SH-SY5Y (cell line): ENCODE results near the gene ISL1.

Experiments
- GATA2 ChIP-seq: IDR thresholded peaks from 2 replicates; pipeline ENCODE4 v1.6.1; 2011; ENCODE audit warnings: mild to moderate bottlenecking, low read depth, low read length
- GATA3 ChIP-seq: IDR thresholded peaks from 2 replicates; pipeline ENCODE4 v1.6.1; 2011; ENCODE audit warnings: low read depth, mild to moderate bottlenecking, low read length, moderate library complexity

DNA sequence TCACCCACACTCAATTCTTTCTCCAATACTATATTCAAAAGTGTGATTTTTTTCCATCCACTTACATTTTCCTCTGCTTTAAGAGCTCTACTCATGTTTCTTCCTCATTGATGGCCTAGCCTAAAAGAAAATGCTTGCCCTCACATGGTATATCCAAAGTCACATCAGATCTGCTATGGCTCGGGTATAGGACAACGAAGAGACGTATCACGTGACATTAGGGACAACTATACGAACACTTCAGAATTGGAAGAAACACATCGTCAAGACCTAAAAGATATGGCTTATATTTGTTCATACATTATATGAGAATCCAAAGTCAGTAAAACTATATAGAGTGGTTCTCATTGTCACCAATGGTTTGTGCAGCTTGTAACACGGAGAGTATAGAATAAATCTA, 8.2 kb upstream of the ISL1 start:
- TF ChIP-seq GATA2 (no peak), GATA3 (no peak)
